Panc1 (cell line): ENCODE data around the gene LHX4. TPM values are rescaled to one million over a fixed set of nuclear protein-coding genes. Genes with fewer than 3 reads are reported as not detected.

Experiments
- ATAC-seq: fragments of 200-7000 bp; cut with Tn5 transposase; 2 replicates; pipeline ENCODE4 v1.9.1; 2020; ENCODE audit warnings: mild to moderate bottlenecking, moderate library complexity
- BruUV-seq: library from RNA; stranded (reverse); fragments of 400-500 nt; replicated peaks from 2 replicates; lab custom pipeline; 2021; lab: Mats Ljungman, UMichigan
- CTCF ChIA-PET: fragments of 300-600 bp; sonication (Branson Sonifier 250); formaldehyde crosslinking; loops from one replicate; lab custom pipeline; 2022; ENCODE audit warnings: antibody characterized with exemption; lab: Charles Lee
- POLR2A ChIA-PET: fragments of 300-600 bp; sonication (Branson Sonifier 250); formaldehyde crosslinking; loops from one replicate; lab custom pipeline; 2022; ENCODE audit warnings: antibody characterized with exemption; lab: Charles Lee
- DNase-seq: peaks from one replicate; pipeline ENCODE4 v3.0.0-alpha.2; 2010; ENCODE audit warnings: low read depth, low spot score
- H3K27ac ChIP-seq: 2 replicates; pipeline ENCODE4 v1.5.1; 2011; ENCODE audit warnings: mild to moderate bottlenecking, low read length, inconsistent platforms
- H3K27me3 ChIP-seq: fragments of 200-500 bp; sonication (Bioruptor generic); 2 replicates; pipeline ENCODE4 v1.6.0; 2014; ENCODE audit warnings: low read length, inconsistent platforms; ENCODE audit not compliant: control insufficient read depth, insufficient read depth
- H3K36me3 ChIP-seq: fragments of 200-500 bp; sonication (Bioruptor generic); 2 replicates; pipeline ENCODE4 v1.5.1; 2014; ENCODE audit warnings: inconsistent platforms, mild to moderate bottlenecking, low read length, moderate library complexity; ENCODE audit not compliant: control insufficient read depth, insufficient read depth
- H3K4me1 ChIP-seq: 2 replicates; pipeline ENCODE4 v1.5.1; 2011; ENCODE audit warnings: inconsistent platforms, mild to moderate bottlenecking, low read length, moderate library complexity; ENCODE audit not compliant: control insufficient read depth, insufficient read depth
- H3K4me3 ChIP-seq, 2 experiments: 2 replicates each; pipeline ENCODE4 v1.5.1; 2011 to 2012; ENCODE audit warnings: low read depth in 2 of 2, low read length in 2 of 2, mild to moderate bottlenecking in 2 of 2, inconsistent platforms in 1 of 2, moderate library complexity in 1 of 2
- H3K9me3 ChIP-seq: fragments of 200-500 bp; sonication (Bioruptor generic); 2 replicates; pipeline ENCODE4 v1.5.1; 2014; ENCODE audit warnings: low read depth, mild to moderate bottlenecking, inconsistent platforms, low read length, moderate library complexity; ENCODE audit not compliant: control insufficient read depth, insufficient read depth
- POLR2AphosphoS5 ChIP-seq: IDR thresholded peaks from 2 replicates; pipeline ENCODE4 v1.6.1; 2012; ENCODE audit warnings: mild to moderate bottlenecking, low read depth, low read length, moderate library complexity
- SIN3A ChIP-seq: IDR thresholded peaks from 2 replicates; pipeline ENCODE4 v1.6.1; 2012; ENCODE audit warnings: low read depth, mild to moderate bottlenecking, low read length, moderate library complexity, borderline replicate concordance; ENCODE audit not compliant: insufficient read depth
- TCF7L2 ChIP-seq: IDR thresholded peaks from 2 replicates; pipeline ENCODE4 v1.6.1; 2011; ENCODE audit warnings: mild to moderate bottlenecking, low read depth, low read length, inconsistent platforms
- in situ Hi-C: cut with HindIII; loops from 2 replicates; pipeline ENCODE4 v1.10.0; 2016; ENCODE audit warnings: low sequenced_read_pairs, low pct_unique_long_range_greater_than_20kb
- intact Hi-C: fragments of 100-400 bp; cut with micrococcal nuclease; formaldehyde crosslinking; loops from one replicate; pipeline ENCODE4 v1.10.0; 2022; ENCODE audit not compliant: unreplicated experiment
- total RNA-seq: library from RNA; stranded (reverse); gene quantifications from one replicate; pipeline ENCODE4 v1.2.1, GENCODE V29; 2021; ENCODE audit not compliant: unreplicated experiment
- TF ChIP-seq, protein P1 (sequence below): fragments of 450-650 bp; IDR thresholded peaks from 2 replicates; pipeline ENCODE4 v1.5.1; 2017; ENCODE audit warnings: mild to moderate bottlenecking
- TF ChIP-seq, protein P2 (sequence below), 2 experiments: IDR thresholded peaks; 2 replicates each; pipeline ENCODE4 v1.6.1; 2011 to 2012; ENCODE audit warnings: low read depth in 2 of 2, control low read depth in 1 of 2, low read length in 1 of 2, mild to moderate bottlenecking in 1 of 2, moderate library complexity in 1 of 2; ENCODE audit not compliant: insufficient read depth in 1 of 2

LHX4 gene
- total RNA-seq, 1 experiment from 2014 or later, result 0.72 TPM

DNA sequence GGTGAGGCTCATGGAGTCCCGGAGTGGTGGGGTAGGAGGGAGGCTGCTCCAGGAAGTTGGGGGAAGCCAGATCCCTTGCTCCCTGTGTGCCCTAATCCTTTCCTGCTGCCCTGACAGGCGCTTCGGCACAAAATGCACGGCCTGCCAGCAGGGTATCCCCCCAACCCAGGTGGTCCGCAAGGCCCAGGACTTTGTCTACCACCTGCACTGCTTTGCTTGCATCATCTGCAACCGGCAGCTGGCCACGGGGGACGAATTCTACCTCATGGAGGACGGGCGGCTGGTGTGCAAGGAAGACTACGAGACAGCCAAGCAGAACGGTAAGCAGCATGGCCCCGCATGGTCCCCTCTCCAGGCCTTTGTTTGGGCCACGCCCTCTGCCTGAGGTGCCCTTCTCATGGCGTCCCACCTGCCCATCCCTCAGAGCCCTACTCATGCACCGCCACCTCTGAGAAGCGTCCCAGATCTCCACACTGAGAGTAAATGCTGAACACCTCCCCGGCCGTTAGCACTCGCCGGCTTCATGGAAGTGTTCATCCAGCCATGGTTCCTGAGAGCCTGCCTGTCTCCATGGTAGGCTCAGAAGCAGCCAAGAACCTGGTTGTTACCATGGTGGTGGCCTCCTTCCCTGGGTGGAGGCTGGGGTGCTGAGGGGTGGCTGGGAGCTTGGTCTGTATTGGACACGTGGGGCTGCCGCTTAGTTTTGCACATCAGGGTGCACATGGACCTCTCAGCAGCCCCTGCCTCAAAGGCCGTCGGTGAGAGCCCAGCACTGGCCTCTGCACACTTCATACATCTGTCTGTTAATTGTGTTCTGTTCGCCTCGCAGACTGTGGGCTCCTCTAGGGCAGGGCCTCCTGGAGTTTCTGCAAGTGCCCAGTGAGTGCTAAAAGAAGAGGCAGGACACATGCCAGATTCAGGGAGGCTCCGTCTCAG lies 36.5 kb downstream of the LHX4 start:
- ATAC-seq (no peak), DNase-seq (no peak)
- POLR2A ChIA-PET, result no interaction called here
- in situ Hi-C loops, result no loop called here
- no TSS peak for BruUV-seq
- no peak overlapping the region for H3K27ac ChIP-seq
- CTCF ChIA-PET, result no interaction called here
- no peak overlapping the region for H3K4me3 ChIP-seq
- H3K4me1 ChIP-seq, result no peaks in the 10 kb centered on the region
- intact Hi-C loops, result no loop called here
- H3K27me3 ChIP-seq, result no peaks in the 10 kb centered on the region
- no peaks in the 10 kb centered on the region for H3K36me3 ChIP-seq
- TF ChIP-seq POLR2AphosphoS5, result no peak
- TF ChIP-seq, protein P1, sequence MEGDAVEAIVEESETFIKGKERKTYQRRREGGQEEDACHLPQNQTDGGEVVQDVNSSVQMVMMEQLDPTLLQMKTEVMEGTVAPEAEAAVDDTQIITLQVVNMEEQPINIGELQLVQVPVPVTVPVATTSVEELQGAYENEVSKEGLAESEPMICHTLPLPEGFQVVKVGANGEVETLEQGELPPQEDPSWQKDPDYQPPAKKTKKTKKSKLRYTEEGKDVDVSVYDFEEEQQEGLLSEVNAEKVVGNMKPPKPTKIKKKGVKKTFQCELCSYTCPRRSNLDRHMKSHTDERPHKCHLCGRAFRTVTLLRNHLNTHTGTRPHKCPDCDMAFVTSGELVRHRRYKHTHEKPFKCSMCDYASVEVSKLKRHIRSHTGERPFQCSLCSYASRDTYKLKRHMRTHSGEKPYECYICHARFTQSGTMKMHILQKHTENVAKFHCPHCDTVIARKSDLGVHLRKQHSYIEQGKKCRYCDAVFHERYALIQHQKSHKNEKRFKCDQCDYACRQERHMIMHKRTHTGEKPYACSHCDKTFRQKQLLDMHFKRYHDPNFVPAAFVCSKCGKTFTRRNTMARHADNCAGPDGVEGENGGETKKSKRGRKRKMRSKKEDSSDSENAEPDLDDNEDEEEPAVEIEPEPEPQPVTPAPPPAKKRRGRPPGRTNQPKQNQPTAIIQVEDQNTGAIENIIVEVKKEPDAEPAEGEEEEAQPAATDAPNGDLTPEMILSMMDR, result no peak
- TF ChIP-seq, protein P2, sequence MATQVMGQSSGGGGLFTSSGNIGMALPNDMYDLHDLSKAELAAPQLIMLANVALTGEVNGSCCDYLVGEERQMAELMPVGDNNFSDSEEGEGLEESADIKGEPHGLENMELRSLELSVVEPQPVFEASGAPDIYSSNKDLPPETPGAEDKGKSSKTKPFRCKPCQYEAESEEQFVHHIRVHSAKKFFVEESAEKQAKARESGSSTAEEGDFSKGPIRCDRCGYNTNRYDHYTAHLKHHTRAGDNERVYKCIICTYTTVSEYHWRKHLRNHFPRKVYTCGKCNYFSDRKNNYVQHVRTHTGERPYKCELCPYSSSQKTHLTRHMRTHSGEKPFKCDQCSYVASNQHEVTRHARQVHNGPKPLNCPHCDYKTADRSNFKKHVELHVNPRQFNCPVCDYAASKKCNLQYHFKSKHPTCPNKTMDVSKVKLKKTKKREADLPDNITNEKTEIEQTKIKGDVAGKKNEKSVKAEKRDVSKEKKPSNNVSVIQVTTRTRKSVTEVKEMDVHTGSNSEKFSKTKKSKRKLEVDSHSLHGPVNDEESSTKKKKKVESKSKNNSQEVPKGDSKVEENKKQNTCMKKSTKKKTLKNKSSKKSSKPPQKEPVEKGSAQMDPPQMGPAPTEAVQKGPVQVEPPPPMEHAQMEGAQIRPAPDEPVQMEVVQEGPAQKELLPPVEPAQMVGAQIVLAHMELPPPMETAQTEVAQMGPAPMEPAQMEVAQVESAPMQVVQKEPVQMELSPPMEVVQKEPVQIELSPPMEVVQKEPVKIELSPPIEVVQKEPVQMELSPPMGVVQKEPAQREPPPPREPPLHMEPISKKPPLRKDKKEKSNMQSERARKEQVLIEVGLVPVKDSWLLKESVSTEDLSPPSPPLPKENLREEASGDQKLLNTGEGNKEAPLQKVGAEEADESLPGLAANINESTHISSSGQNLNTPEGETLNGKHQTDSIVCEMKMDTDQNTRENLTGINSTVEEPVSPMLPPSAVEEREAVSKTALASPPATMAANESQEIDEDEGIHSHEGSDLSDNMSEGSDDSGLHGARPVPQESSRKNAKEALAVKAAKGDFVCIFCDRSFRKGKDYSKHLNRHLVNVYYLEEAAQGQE (IDR thresholded peaks at IDR 0.05; ENCODE audit: insufficient read depth in 1 of 2, low read depth in 2 of 2, low read length in 1 of 2), result no peak
- no peaks in the 10 kb centered on the region for H3K9me3 ChIP-seq

DNA sequence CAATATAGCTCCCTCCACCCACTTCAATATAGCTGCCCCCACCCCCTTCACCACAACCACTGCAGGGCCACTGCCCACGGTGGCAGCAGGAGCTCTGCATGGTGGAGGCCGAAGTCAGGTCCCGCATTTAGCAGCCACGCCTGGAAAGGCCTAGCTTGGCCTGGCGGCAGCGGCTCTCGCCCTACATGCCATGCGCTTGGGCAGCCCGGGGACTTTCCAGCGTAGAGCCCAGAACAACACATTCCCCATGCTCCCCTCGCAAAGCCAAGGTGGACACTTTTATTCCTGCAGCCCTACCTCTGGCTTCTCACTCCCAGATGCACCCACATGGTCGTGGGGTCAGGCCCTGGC lies 37.1 kb downstream of the LHX4 start:
- TF ChIP-seq POLR2AphosphoS5, result no peak
- TF ChIP-seq SIN3A, result no peak
- TF ChIP-seq, protein P2 (IDR thresholded peaks at IDR 0.05; ENCODE audit: insufficient read depth in 1 of 2, low read depth in 2 of 2, low read length in 1 of 2), result no peak
- TF ChIP-seq, protein P1, result no peak
- TF ChIP-seq TCF7L2, result no peak
- in situ Hi-C loops (no loop called here), intact Hi-C loops (no loop called here)
- H3K27me3 ChIP-seq, result no peaks in the 10 kb centered on the region
- no TSS peak for BruUV-seq
- DNase-seq, result no peak
- ChIA-PET POLR2A (no interaction called here), CTCF (no interaction called here)
- no peak overlapping the region for H3K4me3 ChIP-seq
- H3K27ac ChIP-seq, result no peak overlapping the region
- no peaks in the 10 kb centered on the region for H3K4me1 ChIP-seq
- H3K36me3 ChIP-seq, result no peaks in the 10 kb centered on the region
- no peak for ATAC-seq
- H3K9me3 ChIP-seq, result no peaks in the 10 kb centered on the region
